Measurements from ENCODE around the gene INKA2.
"Not testable (repeated sequence)": the region's sequence is repeated elsewhere in the genome, so short reads cannot be mapped to it uniquely, and the experiment has no call there.

Gene INKA2

DNA sequence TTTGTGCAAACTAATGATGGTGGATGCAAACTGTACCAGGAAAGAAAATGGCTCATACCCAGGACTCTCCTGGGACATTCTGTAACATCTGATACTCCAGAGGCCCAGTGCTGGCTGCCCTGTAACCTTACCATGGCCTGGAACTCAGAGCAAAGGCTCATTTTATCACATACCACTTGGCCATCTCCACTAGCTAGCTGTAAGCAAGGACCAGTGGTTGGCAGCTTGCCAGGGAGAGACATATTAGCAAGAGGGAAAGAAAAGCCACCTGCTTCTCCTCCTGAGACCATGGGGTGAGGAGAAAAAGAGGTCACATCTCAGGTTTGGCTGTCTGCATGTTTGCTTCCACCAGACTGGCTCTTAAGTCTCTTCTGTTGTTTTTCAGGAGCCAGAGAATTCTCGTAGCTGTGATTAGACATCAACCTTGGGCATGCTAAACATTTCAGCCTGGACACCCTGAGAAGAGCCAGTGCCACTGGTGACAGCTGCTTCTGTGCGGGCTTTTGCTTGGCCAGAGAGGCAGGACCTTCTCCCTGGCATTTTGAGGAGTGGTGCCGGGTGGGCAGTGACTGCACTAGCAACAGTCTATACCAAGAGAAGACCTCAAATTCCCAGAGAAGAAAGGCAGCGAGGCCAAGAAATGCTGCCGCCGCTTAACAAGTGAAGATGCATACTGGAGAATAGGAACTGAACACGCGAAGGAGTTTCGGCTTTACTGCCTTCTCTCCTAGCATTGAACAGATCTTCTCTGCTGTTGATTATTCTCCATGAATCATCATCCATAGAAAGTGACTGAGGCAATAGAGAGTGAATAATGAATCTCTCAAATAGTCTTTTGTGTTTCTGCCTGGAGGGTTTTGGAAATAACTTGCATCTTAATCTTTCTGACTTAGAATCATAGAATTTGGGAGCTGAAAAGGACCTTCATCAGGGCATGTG lies 6.7 kb upstream of the INKA2 start:
- Histone ChIP-seq H4K20me1 (no peaks in the 10 kb centered on the region), H3K4me3 (no peak overlapping the region), H3K4me1 (peaks cover 26 to 56% (median 38%) of the 10 kb centered on the region in 10 experiments), H3K27me3 (peaks cover 17 to 21% (median 19%) of the 10 kb centered on the region in 11 experiments), H3K4me2 (peak overlapping the region in 2 of 11 experiments; percentile 1 to 14; a peak in 2 of 22 replicates), H3K27ac (no peak overlapping the region), H3K9me3 (replicated peaks in 1 of 11) (no peaks in the 10 kb centered on the region), H3K36me3 (no peaks in the 10 kb centered on the region), H3K9ac (no peak overlapping the region)
- TF ChIP-seq Cebpa-rat (IDR thresholded peaks at IDR 0.05) = no peak

DNA sequence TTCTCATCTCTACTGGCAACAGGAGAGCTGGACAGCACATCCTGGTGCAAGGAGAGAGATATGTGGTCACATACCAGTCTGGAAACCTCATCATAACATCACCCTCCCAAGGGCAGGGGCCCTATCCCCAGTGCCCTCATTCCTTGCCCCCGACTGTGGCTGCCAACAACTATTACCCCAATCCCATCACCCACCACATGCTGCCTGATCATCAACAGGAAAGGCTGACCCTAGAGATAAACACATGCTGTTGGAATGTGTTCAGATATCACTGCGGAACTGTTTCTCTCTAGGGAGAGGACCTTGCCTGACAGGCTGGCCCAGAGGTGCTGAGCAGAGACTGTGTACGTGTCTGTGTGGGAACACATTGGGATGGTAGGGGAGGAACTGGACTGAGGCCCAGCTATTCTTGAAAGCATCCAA lies 4.5 kb upstream of the INKA2 start:
- Histone ChIP-seq H3K4me2 (peak overlapping the region in 7 of 11 experiments; percentile 15 to 46 (median 34); a peak in 11 of 22 replicates), H3K9ac (no peak overlapping the region), H3K9me3 (replicated peaks in 1 of 11) (no peaks in the 10 kb centered on the region), H3K36me3 (no peaks in the 10 kb centered on the region), H3K27me3 (peaks cover 32 to 44% (median 40%) of the 10 kb centered on the region in 11 experiments), H3K27ac (no peak overlapping the region), H3K4me1 (peaks cover 16 to 57% (median 37%) of the 10 kb centered on the region in 10 experiments), H3K4me3 (no peak overlapping the region), H4K20me1 (peaks cover 0 to 6% (median 0%) of the 10 kb centered on the region in 11 experiments; a peak in 1 of 22 replicates)
- no peak for TF ChIP-seq Cebpa-rat (IDR thresholded peaks at IDR 0.05)

DNA sequence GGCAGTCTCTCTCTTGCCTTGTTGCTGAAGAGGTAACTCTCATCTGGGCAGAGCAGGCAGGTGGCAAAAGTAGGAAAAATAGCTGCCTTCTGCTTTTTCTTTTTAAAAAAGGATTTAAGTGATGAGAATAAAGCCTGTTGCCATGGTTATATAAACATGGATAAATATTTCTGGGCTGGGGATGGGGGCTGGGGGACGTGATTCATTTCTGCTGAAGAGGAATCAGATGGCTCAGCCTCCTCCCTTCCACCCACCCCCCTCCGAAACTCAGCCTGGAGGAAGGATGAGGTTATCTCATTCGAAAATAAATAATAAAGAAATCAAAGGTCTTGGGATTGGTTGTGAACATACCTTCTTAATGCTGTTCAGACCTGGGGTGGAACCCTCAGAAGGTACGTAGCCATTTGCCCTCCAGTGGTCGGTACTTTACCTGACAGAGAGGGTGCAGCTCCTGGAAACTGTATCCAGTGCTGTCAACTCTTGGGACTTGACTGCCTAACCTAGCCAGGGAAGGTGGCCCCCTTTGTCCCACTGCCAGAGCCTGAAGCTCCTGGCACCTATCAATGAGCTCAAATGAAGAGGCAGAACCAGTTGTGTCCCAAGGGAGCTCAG lies 3.8 kb upstream of the INKA2 start:
- peaks cover 32 to 49% (median 43%) of the 10 kb centered on the region in 11 experiments for H3K27me3 ChIP-seq
- TF ChIP-seq Cebpa-rat (IDR thresholded peaks at IDR 0.05) = no peak
- no peaks in the 10 kb centered on the region for H3K36me3 ChIP-seq
- peaks cover 0 to 6% (median 0%) of the 10 kb centered on the region in 11 experiments; a peak in 1 of 22 replicates for H4K20me1 ChIP-seq
- H3K4me2 ChIP-seq = peak overlapping the region in 6 of 11 experiments; percentile 18 to 46 (median 34); a peak in 7 of 22 replicates
- no peak overlapping the region for H3K27ac ChIP-seq
- H3K9me3 ChIP-seq (replicated peaks in 1 of 11) = no peaks in the 10 kb centered on the region
- peaks cover 14 to 57% (median 37%) of the 10 kb centered on the region in 10 experiments for H3K4me1 ChIP-seq
- H3K9ac ChIP-seq = no peak overlapping the region
- H3K4me3 ChIP-seq = no peak overlapping the region

DNA sequence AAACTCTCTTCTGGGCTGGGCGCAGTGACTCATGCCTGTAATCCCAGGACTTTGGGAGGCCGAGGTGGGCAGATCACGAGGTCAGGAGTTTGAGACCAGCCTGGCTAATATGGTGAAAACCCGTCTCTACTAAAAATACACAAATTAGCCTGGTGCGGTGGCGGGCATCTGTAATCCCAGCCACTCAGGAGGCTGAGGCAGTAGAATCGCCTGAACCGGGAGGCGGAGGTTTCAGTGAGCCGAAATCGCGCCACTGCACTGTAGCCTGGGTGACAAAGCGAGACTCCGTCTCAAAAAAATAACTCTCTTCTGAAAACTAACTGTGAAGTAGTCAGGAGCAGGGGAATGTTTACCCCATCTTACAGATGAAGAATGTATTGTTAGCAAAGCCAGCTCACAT lies 3.1 kb upstream of the INKA2 start:
- not testable (repeated sequence) for H3K9me3 ChIP-seq (replicated peaks in 1 of 11); H3K36me3 ChIP-seq; H3K9ac ChIP-seq; H3K27ac ChIP-seq; H4K20me1 ChIP-seq; H3K4me2 ChIP-seq; H3K4me3 ChIP-seq
- peaks cover 20 to 57% (median 37%) of the 10 kb centered on the region in 10 experiments for H3K4me1 ChIP-seq
- peaks cover 32 to 56% (median 43%) of the 10 kb centered on the region in 11 experiments for H3K27me3 ChIP-seq

DNA sequence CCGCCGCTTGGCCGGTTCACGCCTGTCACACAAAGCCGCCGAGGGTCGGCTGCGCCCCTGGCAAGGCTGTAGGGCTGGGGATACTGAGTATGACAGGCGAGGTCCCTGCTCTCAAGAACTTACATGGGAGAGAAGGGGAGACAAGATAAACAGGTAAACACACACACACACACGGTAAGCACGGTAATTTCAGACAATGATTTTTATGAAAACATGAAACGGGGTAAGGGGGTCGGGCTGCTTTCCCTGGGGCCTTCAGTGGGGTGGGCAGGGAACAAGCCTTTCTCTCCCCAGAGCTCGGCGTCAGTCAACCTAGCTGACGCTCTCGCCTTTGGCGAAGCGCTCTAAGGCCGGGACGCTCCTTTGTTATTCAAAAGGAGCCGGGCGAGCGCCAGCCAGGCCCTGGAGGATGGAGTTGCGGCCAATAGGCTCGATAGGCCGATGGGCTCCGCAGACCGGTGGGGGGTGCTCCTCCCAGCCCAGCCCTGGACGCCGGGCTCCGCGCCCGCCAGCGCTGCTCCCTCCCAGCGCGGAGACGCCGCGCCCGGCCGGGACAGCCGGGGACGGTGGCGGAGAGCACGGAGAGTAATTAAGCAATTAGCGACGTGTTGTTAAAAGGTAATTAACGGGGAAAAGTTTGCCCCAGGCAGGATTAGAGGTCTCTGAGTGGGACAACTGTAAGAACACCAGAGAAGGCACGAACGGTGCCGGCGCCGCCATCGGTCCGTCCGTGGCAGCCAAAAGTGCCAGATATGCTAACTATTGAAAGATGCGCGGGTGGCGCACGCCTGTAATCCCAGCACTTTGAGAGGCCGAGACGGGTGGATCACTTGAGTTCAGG lies 950 bp upstream of the INKA2 start:
- Histone ChIP-seq H4K20me1 (peaks cover 0 to 6% (median 0%) of the 10 kb centered on the region in 11 experiments; a peak in 1 of 22 replicates), H3K27ac (peak overlapping the region in 6 of 11 experiments; percentile 65 to 84 (median 75); a peak in 7 of 22 replicates), H3K36me3 (no peaks in the 10 kb centered on the region), H3K9ac (peak overlapping the region; percentile 70 to 86 (median 78); a peak in 21 of 22 replicates), H3K4me1 (peaks cover 42 to 71% (median 56%) of the 10 kb centered on the region in 10 experiments), H3K4me3 (peak overlapping the region; percentile 57 to 73 (median 64)), H3K9me3 (replicated peaks in 1 of 11) (no peaks in the 10 kb centered on the region), H3K27me3 (peaks cover 32 to 62% (median 43%) of the 10 kb centered on the region in 11 experiments), H3K4me2 (peak overlapping the region; percentile 91 to 99 (median 95))
- no peak for TF ChIP-seq Cebpa-rat (IDR thresholded peaks at IDR 0.05)

DNA sequence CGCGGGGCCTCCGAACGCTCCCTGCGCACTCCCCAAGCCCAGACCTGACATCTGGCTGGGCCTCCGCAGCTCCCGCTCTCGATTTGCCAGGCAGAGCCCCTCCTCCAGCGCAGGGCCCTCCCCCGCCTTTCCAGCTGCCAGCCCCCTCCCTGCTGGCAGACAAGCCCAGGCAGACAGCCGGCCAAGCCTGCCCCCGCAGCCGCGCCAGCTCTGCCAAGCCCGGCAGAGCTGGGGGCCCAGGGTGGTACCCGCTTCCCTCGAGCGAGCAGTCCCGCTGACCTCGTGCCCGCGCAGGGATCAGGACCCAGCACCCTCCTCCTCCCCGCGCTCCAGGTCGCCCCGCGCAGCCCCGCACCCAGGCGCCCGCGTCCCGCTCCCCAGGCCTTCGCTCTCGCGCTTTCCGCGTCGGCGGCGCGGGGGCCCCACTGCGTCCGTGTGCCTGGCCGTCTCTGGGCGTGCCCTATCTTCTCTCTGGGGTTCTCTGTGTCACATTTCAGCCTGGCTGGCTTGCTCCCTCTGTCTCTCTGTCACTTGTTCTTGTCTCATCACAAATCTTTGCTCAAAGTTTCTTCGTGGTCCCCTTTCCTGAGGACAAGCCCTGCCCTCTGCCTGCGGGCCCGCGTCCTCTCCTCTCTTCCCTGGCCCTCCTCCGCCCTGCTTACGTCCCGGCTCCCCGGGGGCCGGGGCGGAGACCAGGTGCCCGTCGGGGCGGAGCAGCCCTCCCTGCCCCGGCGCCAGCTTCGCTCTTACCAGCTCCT lies 580 bp downstream of the INKA2 start:
- peaks cover 32 to 62% (median 43%) of the 10 kb centered on the region in 11 experiments for H3K27me3 ChIP-seq
- H3K9ac ChIP-seq = peak overlapping the region; percentile 70 to 86 (median 78)
- H4K20me1 ChIP-seq = peaks cover 0 to 6% (median 0%) of the 10 kb centered on the region in 11 experiments; a peak in 1 of 22 replicates
- peak overlapping the region; percentile 91 to 99 (median 95) for H3K4me2 ChIP-seq
- no peak for TF ChIP-seq Cebpa-rat (IDR thresholded peaks at IDR 0.05)
- H3K4me1 ChIP-seq = peaks cover 57 to 82% (median 68%) of the 10 kb centered on the region in 10 experiments
- no peaks in the 10 kb centered on the region for H3K9me3 ChIP-seq (replicated peaks in 1 of 11)
- no peaks in the 10 kb centered on the region for H3K36me3 ChIP-seq
- H3K4me3 ChIP-seq = peak overlapping the region; percentile 57 to 73 (median 64)
- peak overlapping the region; percentile 58 to 84 (median 74); a peak in 21 of 22 replicates for H3K27ac ChIP-seq

DNA sequence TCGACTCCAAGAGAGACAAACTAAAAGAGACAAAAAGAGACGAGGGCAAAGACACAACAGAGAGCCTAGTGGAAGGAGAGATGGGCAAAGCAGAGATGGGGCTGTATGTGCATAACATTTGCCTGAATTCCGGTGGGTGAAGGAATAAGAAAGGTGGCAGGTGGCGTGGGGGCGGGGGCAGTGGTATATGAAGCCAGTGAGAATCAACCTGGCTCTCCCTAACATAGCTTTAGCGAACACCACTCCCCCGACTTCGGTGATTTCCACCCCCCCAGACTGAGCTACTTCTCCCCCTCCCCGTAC lies 1.1 kb downstream of the INKA2 start:
- Histone ChIP-seq H3K4me2 (peak overlapping the region; percentile 91 to 99 (median 95)), H3K27me3 (peaks cover 32 to 62% (median 43%) of the 10 kb centered on the region in 11 experiments), H3K4me3 (peak overlapping the region; percentile 57 to 73 (median 64)), H3K36me3 (no peaks in the 10 kb centered on the region), H3K27ac (peak overlapping the region; percentile 58 to 84 (median 74); a peak in 18 of 22 replicates), H3K9me3 (replicated peaks in 1 of 11) (no peaks in the 10 kb centered on the region), H4K20me1 (peaks cover 0 to 6% (median 0%) of the 10 kb centered on the region in 11 experiments; a peak in 1 of 22 replicates), H3K9ac (peak overlapping the region; percentile 70 to 86 (median 78)), H3K4me1 (peaks cover 62 to 82% (median 74%) of the 10 kb centered on the region in 10 experiments)
- no peak for TF ChIP-seq Cebpa-rat (IDR thresholded peaks at IDR 0.05)

Measured in BLaER1 treated with 17β-estradiol and CSF1 and Interleukin-3, amounts not matched to agents 10 nM and 100 nM (cell line).